WI38 (cell line): Measurements from ENCODE around the gene PSMB4.
"Not testable (repeated sequence)": the region's sequence is repeated elsewhere in the genome, so short reads cannot be mapped to it uniquely, and the experiment has no call there.

Experiments used
- H3K4me3 ChIP-seq: 2 replicates; pipeline ENCODE4 v1.5.1; 2011; ENCODE audit warnings: low read depth, mild to moderate bottlenecking, control low read depth, low read length
- TF ChIP-seq, protein P1 (sequence below): IDR thresholded peaks from 2 replicates; pipeline ENCODE4 v1.5.1; 2012; ENCODE audit warnings: low read depth, mild to moderate bottlenecking, control low read depth, low read length

The PSMB4 gene

GRCh38 chr1:151425103-151425502, 25.7 kb downstream of the PSMB4 start:
- TF ChIP-seq, protein P1, sequence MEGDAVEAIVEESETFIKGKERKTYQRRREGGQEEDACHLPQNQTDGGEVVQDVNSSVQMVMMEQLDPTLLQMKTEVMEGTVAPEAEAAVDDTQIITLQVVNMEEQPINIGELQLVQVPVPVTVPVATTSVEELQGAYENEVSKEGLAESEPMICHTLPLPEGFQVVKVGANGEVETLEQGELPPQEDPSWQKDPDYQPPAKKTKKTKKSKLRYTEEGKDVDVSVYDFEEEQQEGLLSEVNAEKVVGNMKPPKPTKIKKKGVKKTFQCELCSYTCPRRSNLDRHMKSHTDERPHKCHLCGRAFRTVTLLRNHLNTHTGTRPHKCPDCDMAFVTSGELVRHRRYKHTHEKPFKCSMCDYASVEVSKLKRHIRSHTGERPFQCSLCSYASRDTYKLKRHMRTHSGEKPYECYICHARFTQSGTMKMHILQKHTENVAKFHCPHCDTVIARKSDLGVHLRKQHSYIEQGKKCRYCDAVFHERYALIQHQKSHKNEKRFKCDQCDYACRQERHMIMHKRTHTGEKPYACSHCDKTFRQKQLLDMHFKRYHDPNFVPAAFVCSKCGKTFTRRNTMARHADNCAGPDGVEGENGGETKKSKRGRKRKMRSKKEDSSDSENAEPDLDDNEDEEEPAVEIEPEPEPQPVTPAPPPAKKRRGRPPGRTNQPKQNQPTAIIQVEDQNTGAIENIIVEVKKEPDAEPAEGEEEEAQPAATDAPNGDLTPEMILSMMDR = no peak
- no peak overlapping the region for H3K4me3 ChIP-seq

- H3K4me3 ChIP-seq = no peak overlapping the region
- TF ChIP-seq, protein P1 = no peak
Measured at GRCh38 chr1:151428068-151428467, 28.7 kb downstream of the PSMB4 start.

DNA sequence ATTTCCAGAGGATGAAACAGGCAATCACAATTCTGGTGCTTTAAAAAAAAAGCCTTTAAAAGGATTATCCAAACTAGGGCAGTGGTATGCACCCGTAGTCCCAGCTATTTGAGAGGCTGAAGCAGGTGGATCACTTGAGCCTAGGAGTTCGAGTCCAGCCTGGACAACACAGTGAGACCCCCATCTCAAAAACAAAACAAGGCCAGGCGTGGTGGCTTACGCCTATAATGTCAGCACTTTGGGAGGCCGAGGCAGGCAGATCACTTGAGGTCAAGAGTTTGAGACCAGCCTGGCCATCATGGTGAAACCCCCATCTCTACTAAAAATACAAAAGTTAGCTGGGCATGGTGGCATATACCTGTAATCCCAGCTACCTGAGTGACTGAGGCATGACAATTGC, 34.5 kb downstream of the PSMB4 start:
- H3K4me3 ChIP-seq = not testable (repeated sequence)

- H3K4me3 ChIP-seq = no peak overlapping the region
- TF ChIP-seq, protein P1 = no peak
Measured at GRCh38 chr1:151435174-151435573, 35.8 kb downstream of the PSMB4 start.

DNA sequence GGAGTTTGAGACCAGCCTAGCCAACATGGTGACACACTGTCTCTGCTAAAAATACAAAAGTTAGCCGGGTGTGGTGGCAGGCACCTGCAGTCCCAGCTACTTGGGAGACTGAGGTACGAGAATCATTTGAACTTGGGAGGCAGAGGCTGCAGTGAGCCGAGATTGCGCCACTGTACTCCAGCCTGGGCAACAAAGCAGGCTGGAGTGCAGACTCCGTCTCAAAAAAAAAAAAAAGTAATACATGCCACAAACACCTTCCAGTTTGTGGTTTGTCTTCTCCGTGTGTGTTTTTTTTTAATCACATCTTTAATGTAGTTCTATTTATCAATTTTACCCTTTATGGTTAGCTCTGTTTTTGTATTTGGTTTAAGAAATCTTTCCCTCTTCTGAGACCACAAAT, 37.6 kb downstream of the PSMB4 start:
- no peak overlapping the region for H3K4me3 ChIP-seq
- TF ChIP-seq, protein P1 = no peak

GRCh38 chr1:151437396-151437795, 38.0 kb downstream of the PSMB4 start:
- not testable (repeated sequence) for H3K4me3 ChIP-seq

DNA sequence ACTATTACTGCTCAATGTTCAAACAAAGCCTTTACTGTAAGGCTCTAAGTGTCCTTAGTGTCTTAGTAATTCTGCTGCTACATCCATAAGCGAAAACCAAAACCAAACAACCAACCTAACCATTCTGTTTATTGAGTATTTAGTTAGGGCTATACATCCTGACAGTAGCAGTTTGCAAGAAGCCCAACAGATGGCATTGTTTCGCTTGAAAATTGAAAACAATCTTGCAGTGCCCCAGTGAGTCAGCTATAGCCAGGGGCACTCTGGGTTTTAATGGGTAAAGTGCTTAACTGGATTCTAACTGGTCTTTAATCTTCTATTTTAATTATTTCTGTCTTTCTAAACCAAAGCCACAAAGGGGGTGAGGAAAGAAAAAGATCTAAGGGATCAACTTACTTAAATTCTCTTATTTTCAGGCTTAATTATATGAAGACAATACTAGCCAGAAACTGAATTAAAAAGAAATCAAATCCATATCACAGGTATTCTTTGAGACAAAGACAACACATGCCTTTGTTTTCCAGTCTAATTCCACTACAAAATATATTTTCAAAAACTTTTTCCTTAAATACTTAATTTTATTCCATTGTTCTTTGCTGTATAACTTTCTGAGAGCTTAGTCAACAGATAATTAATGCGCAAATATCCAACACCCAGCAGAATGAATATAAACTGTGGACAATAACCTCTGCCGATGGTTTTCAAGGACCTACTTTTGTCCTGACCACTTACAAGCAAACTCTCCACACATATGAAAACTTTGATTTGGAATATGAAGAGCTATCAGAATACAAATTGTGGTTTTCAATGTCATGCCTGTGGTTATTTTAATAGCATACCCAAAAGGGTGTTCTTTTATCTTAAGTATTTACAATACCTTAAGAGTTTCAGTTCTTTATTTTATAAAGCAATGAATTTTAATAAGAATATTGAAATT, 44.7 kb downstream of the PSMB4 start:
- H3K4me3 ChIP-seq = no peak overlapping the region
- TF ChIP-seq, protein P1 = peak; percentile 42; the same call in 1 of the 2 replicates

- no peak overlapping the region for H3K4me3 ChIP-seq
- TF ChIP-seq, protein P1 = no peak
Measured at GRCh38 chr1:151444783-151445177, 45.4 kb downstream of the PSMB4 start.
